NB4 (cell line): ENCODE data around the gene NPB.

ENCODE experiments used
- CTCF ChIP-seq: IDR thresholded peaks from one replicate; pipeline ENCODE4 v1.5.1; 2012; ENCODE audit warnings: low read depth, low read length
- TF ChIP-seq, protein P1 (sequence below): IDR thresholded peaks from 2 replicates; pipeline ENCODE4 v1.6.1; 2011; ENCODE audit warnings: low read depth, low read length

DNA sequence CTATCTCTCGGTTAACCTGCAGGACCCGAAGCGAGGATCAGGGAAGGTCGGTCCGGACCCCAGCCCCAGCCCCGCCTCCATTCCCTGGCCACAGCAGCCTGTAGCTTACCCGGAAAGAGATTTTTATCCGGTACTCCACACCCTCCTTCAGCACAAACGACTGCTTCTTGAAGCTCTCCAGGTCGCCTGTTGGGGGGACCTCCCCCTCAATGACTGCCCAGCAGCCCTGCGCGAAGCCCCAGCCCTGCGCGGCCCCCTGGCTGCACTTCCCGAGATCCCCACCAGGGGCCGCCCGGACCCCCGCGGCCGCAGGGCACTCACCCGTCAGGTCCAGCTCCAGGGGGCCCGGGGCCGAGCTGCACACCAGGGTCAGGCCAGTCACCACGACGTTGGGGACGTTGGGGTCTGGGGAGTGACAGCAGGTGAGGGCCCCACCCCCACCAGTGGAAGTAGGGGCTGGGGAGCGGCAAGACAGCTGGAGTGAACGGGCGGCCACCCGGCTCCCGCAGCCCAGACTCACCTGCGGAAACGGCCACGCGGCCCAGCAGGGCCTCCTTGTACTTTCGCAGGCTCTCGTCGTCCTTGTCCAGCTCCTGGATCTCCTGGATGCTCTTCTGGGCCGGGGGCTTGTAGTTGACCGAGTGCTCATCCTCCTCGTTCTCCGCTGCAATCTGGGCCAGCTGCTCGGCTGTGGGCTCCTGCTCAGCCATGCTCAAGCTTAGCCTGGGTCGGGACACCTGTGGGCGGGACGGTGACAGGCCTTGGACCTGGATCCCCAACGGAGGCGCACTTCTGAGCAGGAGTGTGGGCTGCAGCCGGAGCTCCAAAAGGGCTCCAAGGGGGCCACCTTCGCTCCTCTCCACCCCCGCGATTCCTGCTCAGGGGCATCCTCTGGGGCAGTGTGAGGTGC, 32.6 kb upstream of the NPB start:
- TF ChIP-seq, protein P1, sequence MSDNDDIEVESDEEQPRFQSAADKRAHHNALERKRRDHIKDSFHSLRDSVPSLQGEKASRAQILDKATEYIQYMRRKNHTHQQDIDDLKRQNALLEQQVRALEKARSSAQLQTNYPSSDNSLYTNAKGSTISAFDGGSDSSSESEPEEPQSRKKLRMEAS, result no peak
- peak; percentile 59 for TF ChIP-seq CTCF
